ENCODE data around the gene KHSRP.

DNA sequence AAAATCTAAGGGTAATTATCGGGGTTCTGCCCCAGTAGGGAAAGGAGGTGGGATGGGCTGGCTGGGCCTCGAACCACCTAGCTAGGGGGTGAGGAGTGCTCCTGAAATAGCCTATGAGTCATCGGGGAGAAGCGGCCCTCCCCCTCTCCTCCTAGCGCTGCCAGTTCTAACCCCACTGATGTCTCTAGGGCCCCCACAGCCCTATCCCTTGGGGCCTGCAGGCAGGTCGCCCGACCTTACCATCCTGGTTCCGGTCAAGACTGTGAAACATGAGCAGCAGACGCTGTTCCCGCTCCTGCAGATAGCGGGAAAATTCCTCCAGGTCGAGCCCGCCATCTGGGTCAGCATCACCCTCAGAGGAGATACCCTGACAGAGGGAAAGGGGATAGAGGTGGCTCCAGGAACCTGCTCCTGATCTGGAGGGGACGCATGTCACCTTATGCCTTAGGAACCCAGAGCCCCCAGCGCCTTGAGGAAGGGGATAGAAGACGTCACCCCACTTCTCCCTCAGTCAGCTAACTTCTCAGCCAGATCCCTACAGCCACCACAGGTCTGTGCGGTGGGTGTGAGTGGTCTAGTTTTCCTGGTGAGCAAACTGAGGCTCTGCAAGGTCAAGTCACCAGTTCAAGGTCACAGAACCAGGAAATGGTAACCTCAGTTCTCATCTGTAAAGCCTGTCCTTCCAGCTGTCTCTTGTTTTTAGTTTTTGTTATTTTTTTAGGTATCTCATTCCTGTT is 33.5 kb upstream of the KHSRP start:
- no peak for TF ChIP-seq POLR2AphosphoS5 (IDR thresholded peaks at IDR 0.05)
- TF ChIP-seq POLR2A (IDR thresholded peaks at IDR 0.05) = no peak
